ENCODE measurements around the gene RRBP1. TPM values are rescaled to one million over a fixed set of nuclear protein-coding genes. Genes with fewer than 3 reads are reported as not detected.
A peak's percentile ranks its signal among the peaks of the same experiment; 100 is the strongest.

The RRBP1 gene
- polyA plus RNA-seq, 1 donor, result 175 TPM

DNA sequence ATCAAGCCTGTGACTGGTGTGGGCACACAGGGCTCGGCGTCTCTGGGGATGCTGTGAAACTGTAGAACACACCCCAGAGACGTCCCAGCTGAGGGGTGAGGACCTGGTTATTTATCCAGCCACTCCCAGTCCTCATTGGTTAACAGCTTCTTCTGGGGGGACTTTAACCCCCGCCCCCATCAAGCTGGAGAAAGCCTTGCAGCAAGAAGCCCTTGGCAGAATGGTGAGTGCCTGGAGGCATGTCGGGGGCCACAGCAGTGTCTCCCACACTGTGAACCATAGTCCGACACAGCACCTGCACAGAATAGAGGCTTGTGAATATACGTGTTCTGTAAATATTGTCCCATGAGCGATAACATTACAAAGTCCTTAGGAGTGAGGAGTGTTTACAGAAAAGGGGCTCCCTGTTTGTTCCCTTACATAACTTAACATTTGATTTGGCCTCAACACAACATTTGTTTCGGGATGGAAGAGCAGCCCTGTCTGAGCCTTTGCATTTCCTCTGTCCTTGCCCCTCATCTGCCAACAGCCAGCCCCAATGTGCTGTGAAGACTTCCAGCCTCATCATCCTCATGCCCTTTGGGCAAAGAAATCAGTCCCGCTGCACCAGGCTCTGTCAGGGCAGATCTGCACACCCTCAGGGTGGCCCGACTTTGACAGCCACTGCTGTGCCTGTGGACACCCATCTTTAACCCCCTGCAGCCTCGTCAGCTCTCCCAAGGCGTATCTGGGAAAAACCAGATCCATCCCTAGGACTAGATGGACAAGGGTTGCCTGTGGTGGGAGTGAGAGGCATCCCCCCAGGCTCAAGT is 2.2 kb upstream of the RRBP1 start:
- Histone ChIP-seq H3K27me3 (ENCODE audit: control insufficient read depth, insufficient read depth, low read length) (no peaks in the 10 kb centered on the region), H3K4me3 (ENCODE audit: low read length) (no peak overlapping the region), H3K36me3 (ENCODE audit: control insufficient read depth, insufficient read depth, low read length) (peaks cover 5% of the 10 kb centered on the region), H3K4me1 (ENCODE audit: control insufficient read depth, insufficient read depth, low read length) (peaks cover 34% of the 10 kb centered on the region), H3K9me3 (ENCODE audit: control insufficient read depth, low read depth, low read length) (peaks cover 4% of the 10 kb centered on the region), H3K27ac (ENCODE audit: low read length) (peak overlapping the region; percentile 58)
- DNase-seq, result peak in 1 of 2 donors; percentile 79
- WGBS (ENCODE audit: insufficient coverage, low lambda C conversion rate), result no CpG with 5 or more reads among the region's 13 CpGs

DNA sequence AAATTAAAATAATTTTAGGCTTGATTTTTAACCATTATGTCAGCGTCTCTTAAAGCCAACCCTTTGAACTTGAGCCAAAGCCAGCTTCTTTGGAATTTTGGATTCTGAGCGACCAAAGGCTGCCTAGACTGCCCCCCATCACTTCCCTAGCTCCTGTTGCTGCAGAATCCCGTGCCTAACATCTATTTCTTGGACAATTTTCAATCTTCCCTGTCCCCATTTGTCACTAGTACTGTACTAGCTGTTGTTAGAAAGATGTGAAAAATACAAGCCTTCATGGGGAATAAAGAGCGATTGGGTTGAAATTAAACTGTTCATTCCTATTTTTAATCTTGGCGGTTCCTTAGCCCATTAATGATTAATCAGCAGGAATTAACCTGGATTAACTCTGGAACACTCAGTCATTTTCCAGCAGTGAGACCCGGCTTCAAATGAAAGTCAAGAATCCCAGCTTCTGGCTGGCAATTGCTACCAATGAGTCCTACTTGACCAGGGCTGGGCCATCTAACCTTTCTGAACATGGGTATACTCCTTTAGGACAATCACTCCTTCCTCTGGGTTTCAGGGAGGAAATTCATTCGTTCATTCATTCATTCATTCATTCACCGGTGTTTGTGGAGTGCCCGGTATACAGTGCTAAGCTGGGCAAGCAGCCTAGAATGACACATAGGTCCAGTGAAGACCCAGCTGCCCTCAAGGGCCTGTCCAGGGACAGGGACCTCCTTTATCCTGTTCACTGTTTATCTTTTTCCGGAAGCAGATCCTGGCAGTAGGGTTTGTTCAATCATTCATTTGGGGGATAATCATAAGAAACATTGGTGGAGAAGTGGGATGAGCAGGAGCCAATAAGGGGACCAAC is 1.4 kb upstream of the RRBP1 start:
- H3K4me1 ChIP-seq (ENCODE audit: control insufficient read depth, insufficient read depth, low read length), result peaks cover 42% of the 10 kb centered on the region
- WGBS (ENCODE audit: insufficient coverage, low lambda C conversion rate), result 41% methylated on average over 4 of the region's 10 CpGs
- H3K36me3 ChIP-seq (ENCODE audit: control insufficient read depth, insufficient read depth, low read length), result peaks cover 14% of the 10 kb centered on the region
- no peaks in the 10 kb centered on the region for H3K27me3 ChIP-seq (ENCODE audit: control insufficient read depth, insufficient read depth, low read length)
- peak overlapping the region; percentile 88 for H3K27ac ChIP-seq (ENCODE audit: low read length)
- no peak overlapping the region for H3K4me3 ChIP-seq (ENCODE audit: low read length)
- H3K9me3 ChIP-seq (ENCODE audit: control insufficient read depth, low read depth, low read length), result peaks cover 4% of the 10 kb centered on the region
- DNase-seq, result peak in 1 of 2 donors; percentile 14

DNA sequence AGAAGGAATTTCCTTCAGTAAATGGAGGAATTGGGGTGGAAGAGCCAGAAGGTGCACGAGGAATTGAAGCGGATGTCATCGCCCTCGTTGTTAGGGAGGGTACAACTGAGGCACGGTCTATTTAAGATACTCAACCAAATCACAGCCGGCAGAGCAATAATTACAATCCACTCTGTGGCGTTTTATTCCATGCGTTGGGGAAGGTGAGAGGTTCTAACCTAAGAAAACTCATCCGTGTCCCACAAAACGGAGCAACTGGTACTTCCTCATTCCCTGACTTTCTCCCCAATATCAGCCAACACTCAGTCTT is 802 bp upstream of the RRBP1 start:
- H3K27ac ChIP-seq (ENCODE audit: low read length), result peak overlapping the region; percentile 88
- H3K36me3 ChIP-seq (ENCODE audit: control insufficient read depth, insufficient read depth, low read length), result peaks cover 20% of the 10 kb centered on the region
- peaks cover 46% of the 10 kb centered on the region for H3K4me1 ChIP-seq (ENCODE audit: control insufficient read depth, insufficient read depth, low read length)
- peaks cover 4% of the 10 kb centered on the region for H3K9me3 ChIP-seq (ENCODE audit: control insufficient read depth, low read depth, low read length)
- no peak for DNase-seq
- H3K27me3 ChIP-seq (ENCODE audit: control insufficient read depth, insufficient read depth, low read length), result no peaks in the 10 kb centered on the region
- WGBS (ENCODE audit: insufficient coverage, low lambda C conversion rate), result 20% methylated on average over 1 of the region's 10 CpGs
- peak overlapping the region; percentile 65 for H3K4me3 ChIP-seq (ENCODE audit: low read length)

DNA sequence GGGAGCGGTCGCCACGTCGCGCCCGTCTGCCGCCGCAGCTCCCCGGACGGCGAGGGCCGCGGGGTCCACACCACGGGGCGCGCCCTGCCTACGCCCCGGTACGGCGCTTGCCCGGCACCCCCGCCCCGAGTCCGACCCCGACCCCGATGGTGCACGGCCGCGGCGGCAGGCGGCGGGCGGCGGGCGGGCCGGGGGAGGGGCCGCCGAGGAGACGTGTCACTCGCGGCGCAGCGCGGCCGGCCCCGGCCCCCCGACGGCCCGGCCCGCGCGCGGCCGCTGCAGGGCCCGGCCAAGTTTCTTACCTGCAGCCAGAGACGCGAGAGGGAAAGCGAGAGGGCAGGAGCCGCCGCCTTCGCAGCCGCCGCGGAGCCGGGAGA is 328 bp downstream of the RRBP1 start:
- no CpG with 5 or more reads among the region's 65 CpGs for WGBS (ENCODE audit: insufficient coverage, low lambda C conversion rate)
- no peak for DNase-seq
- Histone ChIP-seq H3K4me3 (ENCODE audit: low read length) (peak overlapping the region; percentile 60), H3K9me3 (ENCODE audit: control insufficient read depth, low read depth, low read length) (no peaks in the 10 kb centered on the region), H3K27ac (ENCODE audit: low read length) (peak overlapping the region; percentile 91), H3K4me1 (ENCODE audit: control insufficient read depth, insufficient read depth, low read length) (peaks cover 46% of the 10 kb centered on the region), H3K27me3 (ENCODE audit: control insufficient read depth, insufficient read depth, low read length) (no peaks in the 10 kb centered on the region), H3K36me3 (ENCODE audit: control insufficient read depth, insufficient read depth, low read length) (peaks cover 28% of the 10 kb centered on the region)

DNA sequence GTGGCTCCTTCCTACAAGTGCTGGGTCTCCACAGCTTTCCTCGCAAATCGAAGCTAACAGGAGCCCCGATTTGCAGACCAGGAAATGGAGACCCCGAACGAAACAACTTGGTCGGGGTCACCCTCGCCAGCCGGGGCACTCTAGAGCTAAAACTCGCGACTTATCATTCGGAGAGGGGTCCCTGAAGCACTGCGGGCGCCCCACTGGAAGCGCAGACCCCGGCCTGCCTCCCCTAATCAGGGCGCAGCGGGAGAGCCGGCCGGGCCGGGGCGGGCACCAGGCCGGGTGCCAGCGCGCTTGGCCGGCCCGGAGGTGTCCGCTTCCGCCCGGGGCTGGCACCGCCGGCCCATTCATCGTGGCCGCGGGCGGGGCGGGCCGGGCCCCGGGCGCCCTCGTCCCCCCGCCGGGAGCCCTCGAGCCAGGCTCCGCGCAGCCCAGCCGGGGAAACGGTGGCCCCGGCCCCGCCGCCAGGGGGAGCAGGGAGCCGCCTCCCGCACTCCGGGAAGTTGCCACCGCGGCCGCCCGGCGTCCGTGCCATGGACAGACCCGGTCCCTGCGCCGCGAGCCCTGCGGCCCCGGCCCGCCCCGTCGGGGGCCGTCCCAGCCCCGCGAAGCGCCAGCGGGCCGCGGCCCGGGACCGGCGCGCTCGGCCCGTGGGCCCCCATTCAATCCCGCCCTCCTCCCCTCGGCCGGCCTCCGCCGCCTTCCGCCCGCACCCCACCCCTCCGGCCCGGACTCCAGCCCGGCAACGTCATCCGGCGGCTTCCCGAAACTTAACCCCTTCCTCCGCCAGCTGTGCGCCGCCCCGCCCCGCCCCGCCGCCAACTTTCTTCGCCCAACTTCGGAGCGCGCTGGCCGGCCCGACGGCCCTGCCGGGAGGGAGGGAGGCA is 961 bp downstream of the RRBP1 start:
- H3K27ac ChIP-seq (ENCODE audit: low read length), result peak overlapping the region; percentile 99
- H3K36me3 ChIP-seq (ENCODE audit: control insufficient read depth, insufficient read depth, low read length), result peaks cover 34% of the 10 kb centered on the region
- H3K4me1 ChIP-seq (ENCODE audit: control insufficient read depth, insufficient read depth, low read length), result peaks cover 46% of the 10 kb centered on the region
- H3K27me3 ChIP-seq (ENCODE audit: control insufficient read depth, insufficient read depth, low read length), result no peaks in the 10 kb centered on the region
- H3K4me3 ChIP-seq (ENCODE audit: low read length), result peak overlapping the region; percentile 95
- no peaks in the 10 kb centered on the region for H3K9me3 ChIP-seq (ENCODE audit: control insufficient read depth, low read depth, low read length)
- peak; percentile 73 to 84 for DNase-seq
- WGBS (ENCODE audit: insufficient coverage, low lambda C conversion rate), result no CpG with 5 or more reads among the region's 110 CpGs

DNA sequence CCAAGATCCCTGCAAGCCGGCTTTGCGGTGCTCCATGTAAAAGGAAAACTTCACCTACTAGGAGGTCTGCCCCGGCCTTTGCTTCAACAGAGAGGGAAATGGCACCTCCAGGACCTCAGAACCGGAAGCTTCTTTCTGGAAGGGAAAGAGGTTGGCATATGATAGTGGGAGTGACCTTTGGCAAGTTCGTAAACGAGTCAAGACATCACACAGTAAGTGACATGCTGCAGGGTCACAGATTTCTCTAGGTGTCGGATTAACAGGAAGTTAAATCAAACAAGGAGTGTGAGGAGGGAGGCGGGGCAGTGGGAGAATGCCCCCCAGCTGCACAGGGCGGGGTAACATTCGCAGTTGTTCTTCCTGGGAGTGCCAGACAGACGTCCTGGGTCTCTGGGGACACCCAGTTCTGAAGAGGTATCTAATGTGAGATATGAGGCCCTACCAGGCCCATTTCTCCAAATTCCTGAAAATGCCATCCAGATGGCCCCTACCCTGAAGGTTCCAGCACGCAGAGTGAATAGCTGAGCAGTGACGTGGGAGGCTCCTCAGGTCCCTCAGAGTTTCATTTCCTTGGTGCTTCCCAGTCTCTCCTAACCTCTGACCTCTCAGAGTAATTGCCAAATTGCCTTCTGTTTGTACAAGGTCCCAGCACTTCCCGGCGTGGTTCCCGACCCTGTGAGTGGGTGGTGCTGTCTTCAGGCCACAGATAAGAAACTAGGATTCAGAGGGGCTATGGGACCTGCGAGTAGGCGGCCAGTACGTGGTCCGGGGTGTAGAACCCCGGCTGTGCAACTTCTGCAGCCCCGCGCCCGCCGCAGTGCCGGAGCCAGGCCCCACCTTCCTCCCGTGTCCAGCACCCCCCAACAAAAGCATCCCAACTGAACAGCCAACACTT is 1.9 kb downstream of the RRBP1 start:
- peak; percentile 79 to 91 for DNase-seq
- Histone ChIP-seq H3K4me3 (ENCODE audit: low read length) (peak overlapping the region; percentile 95), H3K36me3 (ENCODE audit: control insufficient read depth, insufficient read depth, low read length) (peaks cover 43% of the 10 kb centered on the region), H3K27ac (ENCODE audit: low read length) (peak overlapping the region; percentile 99), H3K9me3 (ENCODE audit: control insufficient read depth, low read depth, low read length) (no peaks in the 10 kb centered on the region), H3K27me3 (ENCODE audit: control insufficient read depth, insufficient read depth, low read length) (no peaks in the 10 kb centered on the region), H3K4me1 (ENCODE audit: control insufficient read depth, insufficient read depth, low read length) (peaks cover 52% of the 10 kb centered on the region)
- WGBS (ENCODE audit: insufficient coverage, low lambda C conversion rate), result 6% methylated on average over 3 of the region's 27 CpGs

DNA sequence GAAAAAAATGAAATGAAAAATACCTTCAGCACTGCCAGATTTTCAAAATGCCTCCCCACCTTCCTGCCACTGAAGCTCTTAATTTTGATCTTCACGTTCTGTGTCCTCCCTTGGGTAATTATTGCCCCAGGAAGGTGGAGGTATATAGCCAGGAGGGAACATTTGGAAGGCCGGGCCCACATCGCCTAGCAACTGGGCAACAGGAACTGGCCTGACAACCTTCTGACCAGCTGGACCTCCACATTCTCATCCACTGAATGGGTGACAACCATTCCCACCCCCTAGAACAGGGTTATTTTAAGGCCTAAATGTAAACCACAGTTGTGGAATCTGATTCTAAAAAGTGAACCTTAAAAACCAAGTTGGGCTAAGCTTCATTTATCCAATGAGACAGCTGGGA is 3.2 kb downstream of the RRBP1 start:
- WGBS (ENCODE audit: insufficient coverage, low lambda C conversion rate), result no CpG with 5 or more reads among the region's 3 CpGs

DNA sequence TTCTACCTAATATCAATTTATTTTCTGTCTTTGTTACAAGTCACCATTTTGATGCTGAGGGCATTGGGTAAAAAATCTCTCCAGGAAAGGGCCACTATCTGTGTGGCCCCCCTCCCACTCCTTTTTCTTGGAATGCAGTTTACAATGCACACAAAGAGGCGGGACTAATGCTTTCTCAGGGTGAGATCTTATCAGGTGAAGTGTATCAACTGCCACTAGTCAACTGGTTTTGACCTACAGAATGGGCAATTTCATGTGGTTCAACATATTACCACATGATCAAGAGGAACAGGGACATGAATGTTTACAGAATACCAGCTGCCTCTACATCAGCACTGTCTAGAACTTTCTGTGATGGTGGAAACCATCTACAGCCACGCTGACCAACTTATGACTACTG is 3.7 kb downstream of the RRBP1 start:
- H3K27ac ChIP-seq (ENCODE audit: low read length), result peak overlapping the region; percentile 99
- no peaks in the 10 kb centered on the region for H3K27me3 ChIP-seq (ENCODE audit: control insufficient read depth, insufficient read depth, low read length)
- no CpG with 5 or more reads among the region's 2 CpGs for WGBS (ENCODE audit: insufficient coverage, low lambda C conversion rate)
- no peaks in the 10 kb centered on the region for H3K9me3 ChIP-seq (ENCODE audit: control insufficient read depth, low read depth, low read length)
- H3K4me1 ChIP-seq (ENCODE audit: control insufficient read depth, insufficient read depth, low read length), result peaks cover 35% of the 10 kb centered on the region
- H3K36me3 ChIP-seq (ENCODE audit: control insufficient read depth, insufficient read depth, low read length), result peaks cover 57% of the 10 kb centered on the region
- H3K4me3 ChIP-seq (ENCODE audit: low read length), result no peak overlapping the region
- peak in 1 of 2 donors; percentile 42 for DNase-seq

More for the DNA sequence above, 3.2 kb downstream of the RRBP1 start:
- peaks cover 56% of the 10 kb centered on the region for H3K36me3 ChIP-seq (ENCODE audit: control insufficient read depth, insufficient read depth, low read length)
- no peak overlapping the region for H3K4me3 ChIP-seq (ENCODE audit: low read length)
- no peak for DNase-seq
- H3K4me1 ChIP-seq (ENCODE audit: control insufficient read depth, insufficient read depth, low read length), result peaks cover 41% of the 10 kb centered on the region
- peak overlapping the region; percentile 99 for H3K27ac ChIP-seq (ENCODE audit: low read length)
- H3K9me3 ChIP-seq (ENCODE audit: control insufficient read depth, low read depth, low read length), result no peaks in the 10 kb centered on the region
- no peaks in the 10 kb centered on the region for H3K27me3 ChIP-seq (ENCODE audit: control insufficient read depth, insufficient read depth, low read length)

DNA sequence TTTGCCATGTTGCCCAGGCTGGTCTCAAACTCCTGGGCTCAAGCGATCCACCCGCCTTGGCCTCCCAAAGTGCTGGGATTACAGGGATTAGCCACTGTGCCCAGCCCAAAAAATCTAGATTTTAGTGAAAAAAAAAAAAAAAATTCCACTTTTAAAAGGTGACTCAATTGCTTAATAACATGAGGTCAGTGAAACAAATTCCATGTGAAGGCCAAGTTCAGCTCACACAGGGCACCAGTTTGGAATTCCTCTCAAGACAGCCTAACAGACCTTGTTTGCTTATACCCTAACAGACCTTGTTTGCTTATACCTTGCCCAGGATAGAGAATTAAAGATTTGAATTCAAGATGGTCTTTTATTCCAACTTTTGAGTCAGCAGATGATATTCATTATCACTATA is 5.1 kb downstream of the RRBP1 start:
- no peak overlapping the region for H3K27ac ChIP-seq (ENCODE audit: low read length)
- no peaks in the 10 kb centered on the region for H3K9me3 ChIP-seq (ENCODE audit: control insufficient read depth, low read depth, low read length)
- DNase-seq, result no peak
- no peak overlapping the region for H3K4me3 ChIP-seq (ENCODE audit: low read length)
- H3K4me1 ChIP-seq (ENCODE audit: control insufficient read depth, insufficient read depth, low read length), result peaks cover 28% of the 10 kb centered on the region
- H3K27me3 ChIP-seq (ENCODE audit: control insufficient read depth, insufficient read depth, low read length), result no peaks in the 10 kb centered on the region
- WGBS (ENCODE audit: insufficient coverage, low lambda C conversion rate), result no CpG with 5 or more reads among the region's 2 CpGs
- peaks cover 69% of the 10 kb centered on the region for H3K36me3 ChIP-seq (ENCODE audit: control insufficient read depth, insufficient read depth, low read length)

Data from large intestine (tissue), 3 donors.